HG03103 (cell line): ENCODE data around the gene IFNA5.

Experiments used
- ATAC-seq: cut with Tn5 transposase; IDR thresholded peaks from one replicate; pipeline ENCODE4 v1.9.1; 2021; ENCODE audit warnings: low read depth; ENCODE audit not compliant: unreplicated experiment

The IFNA5 gene

GRCh38 chr9:21294904-21295538, 10.1 kb downstream of the IFNA5 start:
- peak; percentile 54 for ATAC-seq

GRCh38 chr9:21294364-21294774, 10.7 kb downstream of the IFNA5 start:
- ATAC-seq = no peak

DNA sequence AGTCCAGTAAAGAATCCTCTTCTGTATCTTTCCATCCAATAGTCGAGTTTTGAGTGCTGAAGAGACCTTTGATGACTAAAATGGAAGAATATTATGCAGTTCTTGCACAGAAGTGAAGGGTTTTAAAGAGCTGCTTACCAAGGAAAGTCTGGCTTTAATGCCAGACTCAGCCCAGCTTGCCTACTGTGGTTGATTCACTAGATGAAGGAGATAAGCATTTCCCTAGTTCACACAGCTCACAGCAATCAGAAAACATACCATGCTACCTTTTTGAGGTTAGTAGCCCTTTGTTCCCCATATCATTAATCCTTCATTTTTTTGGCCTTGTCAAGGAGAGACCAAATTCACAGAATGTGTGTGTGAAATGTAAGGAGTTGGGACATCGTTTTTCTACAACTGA, 15.3 kb downstream of the IFNA5 start:
- ATAC-seq = no peak

- no peak for ATAC-seq
Observed at GRCh38 chr9:21287280-21287679, 17.8 kb downstream of the IFNA5 start.

GRCh38 chr9:21286659-21287058, 18.5 kb downstream of the IFNA5 start:
- no peak for ATAC-seq

- ATAC-seq = no peak
Observed at GRCh38 chr9:21286099-21286498, 19.0 kb downstream of the IFNA5 start.

- ATAC-seq = no peak
Observed at GRCh38 chr9:21281275-21281674, 23.8 kb downstream of the IFNA5 start.

DNA sequence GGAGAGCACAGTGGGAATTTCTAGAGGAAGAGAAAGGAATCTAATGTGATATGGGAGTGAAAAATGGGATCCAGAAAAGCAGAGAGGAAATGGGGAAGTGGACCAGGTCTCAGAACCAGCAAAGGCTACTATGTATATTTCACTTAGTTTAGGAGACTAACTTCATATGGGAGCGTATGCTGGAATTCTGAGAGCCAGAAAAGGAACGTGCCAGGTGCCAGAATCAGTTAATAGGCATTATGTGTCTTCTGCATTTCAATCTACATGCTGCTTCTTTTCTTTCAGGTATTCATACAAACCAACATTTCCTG, 36.8 kb downstream of the IFNA5 start:
- no peak for ATAC-seq

GRCh38 chr9:21267485-21268346, 37.4 kb downstream of the IFNA5 start:
- peak; percentile 73 for ATAC-seq

DNA sequence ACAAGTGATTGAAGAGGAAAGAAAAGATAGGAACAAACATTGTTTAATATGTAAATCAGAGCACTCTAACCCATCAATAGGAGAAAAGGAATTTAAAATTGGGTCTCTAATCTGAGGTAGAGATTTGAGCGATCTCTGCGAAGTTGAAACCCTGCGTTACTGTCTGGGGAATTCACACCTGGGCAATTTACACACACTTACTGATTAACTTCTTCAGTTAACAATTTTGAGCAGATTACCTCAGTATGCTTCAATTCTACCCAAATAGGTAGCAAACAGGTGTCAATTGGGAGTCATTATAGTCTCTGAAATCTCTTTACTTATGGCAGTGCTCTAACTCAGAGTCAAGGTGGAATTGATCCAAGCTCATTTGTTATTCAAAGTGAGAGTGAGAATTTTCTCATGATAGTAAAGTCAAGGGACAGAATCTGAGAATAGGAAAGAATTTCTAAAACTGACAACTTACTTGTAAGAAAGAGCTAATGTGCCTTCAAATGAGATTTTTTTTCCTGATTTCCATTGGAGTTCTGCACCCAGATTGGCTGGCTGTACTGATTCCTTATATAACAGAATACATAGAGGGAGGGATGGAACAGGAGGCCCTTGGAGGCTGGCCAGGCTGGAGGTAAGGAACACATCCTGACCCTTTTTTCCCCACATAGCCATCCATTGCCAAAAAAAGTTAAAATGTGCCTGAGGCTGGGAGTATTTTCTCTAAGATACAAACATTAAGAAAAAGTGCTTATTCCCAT, 38.2 kb downstream of the IFNA5 start:
- no peak for ATAC-seq

DNA sequence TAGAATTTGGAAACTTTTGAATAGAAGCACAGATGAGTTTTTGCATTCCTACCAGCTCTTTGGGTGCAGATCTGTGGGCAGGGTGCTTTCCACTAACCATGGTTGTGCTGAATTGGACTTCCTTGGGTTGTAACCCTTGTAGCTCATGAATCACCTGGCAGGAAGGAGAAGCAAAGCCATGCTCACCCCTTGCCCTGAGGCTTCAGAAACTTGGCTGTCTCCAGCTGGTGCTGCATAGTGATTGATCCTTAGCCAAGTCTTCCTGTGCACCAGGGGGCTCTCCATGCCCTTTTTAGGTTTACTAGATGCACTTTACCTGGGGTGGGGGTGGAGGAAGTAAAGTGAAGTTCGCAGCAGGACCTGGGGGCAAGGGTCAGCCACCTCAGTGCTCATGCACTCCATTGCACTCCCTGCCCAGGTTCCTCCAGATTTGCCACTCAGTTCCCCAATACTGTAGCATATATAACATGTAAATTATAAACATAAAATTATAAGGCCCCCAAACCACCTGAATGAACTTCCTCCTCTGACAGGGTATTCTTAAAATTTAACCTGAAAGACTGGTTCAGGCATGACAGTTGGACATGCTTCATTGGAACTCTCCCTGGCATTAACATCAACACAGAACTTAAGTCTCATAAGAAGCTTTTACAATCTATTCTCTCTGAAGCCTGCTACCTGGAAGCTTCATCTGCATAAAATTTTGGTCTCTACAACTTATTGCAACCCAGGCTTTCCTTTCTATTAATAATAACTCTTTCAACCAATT, 39.5 kb downstream of the IFNA5 start:
- no peak for ATAC-seq

DNA sequence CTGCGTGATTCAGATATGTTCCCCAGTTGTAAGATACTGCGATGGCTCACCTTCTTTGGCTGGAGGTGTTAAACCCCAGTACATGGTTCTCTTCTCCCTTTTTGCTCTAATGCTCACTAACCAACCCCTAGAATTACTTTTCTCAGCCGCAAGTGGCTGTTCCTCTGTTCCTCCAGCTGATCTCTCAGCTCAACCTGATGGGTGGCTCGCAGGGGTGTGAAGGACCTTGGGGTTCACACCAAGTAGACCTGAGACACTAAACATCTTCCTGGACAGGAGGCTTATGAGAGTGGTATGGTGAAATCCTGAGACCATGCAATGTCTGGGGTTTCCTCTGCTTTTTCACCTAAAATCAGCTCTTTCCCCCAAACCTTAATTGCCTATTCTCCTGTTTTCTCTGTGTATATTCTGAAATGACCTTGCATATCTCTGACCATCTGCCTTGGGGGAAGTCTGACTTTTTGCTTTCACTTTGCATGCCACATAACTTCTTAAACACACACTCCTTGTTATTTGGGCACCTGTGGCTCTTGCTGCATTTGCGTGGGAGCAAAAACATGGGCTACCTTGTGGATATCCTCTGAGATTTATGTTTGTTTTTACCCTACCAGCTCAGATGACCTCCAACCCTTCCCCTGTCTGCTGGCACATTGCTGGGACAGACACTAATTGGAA, 49.4 kb downstream of the IFNA5 start:
- no peak for ATAC-seq
